Keratinocyte (primary cell): ENCODE data around the gene PLTP. TPM values are rescaled to one million over a fixed set of nuclear protein-coding genes. Genes with fewer than 3 reads are reported as not detected.

Source experiments
- DNase-seq: peaks from one replicate; pipeline ENCODE4 v3.0.0-alpha.2; 2011; ENCODE audit warnings: low read depth, missing footprints, low spot score
- FAIRE-seq: peaks from 2 replicates; lab custom pipeline; 2011; peaks lifted over from hg19 to GRCh38; lab: Jason Lieb, UNC
- H2AFZ ChIP-seq: 2 replicates; pipeline ENCODE4 v1.6.0; 2012; ENCODE audit warnings: low read length, control low read depth, inconsistent platforms; ENCODE audit not compliant: control insufficient read depth
- H3K27ac ChIP-seq: 2 replicates; pipeline ENCODE4 v1.5.1; 2011; ENCODE audit warnings: low read length; ENCODE audit not compliant: control insufficient read depth, insufficient read depth
- H3K27me3 ChIP-seq: 3 replicates; pipeline ENCODE4 v1.6.0; 2011; ENCODE audit warnings: low read length; ENCODE audit not compliant: control insufficient read depth, insufficient read depth; ENCODE audit errors: extremely low read depth
- H3K36me3 ChIP-seq, 2 experiments: 2 replicates in 1 of 2; 3 replicates in 1 of 2; pipeline ENCODE4 v1.5.1; 2011; ENCODE audit warnings: low read length in 2 of 2, mild to moderate bottlenecking in 1 of 2; ENCODE audit not compliant: control insufficient read depth in 2 of 2, insufficient read depth in 2 of 2; ENCODE audit errors: extremely low read depth in 1 of 2
- H3K4me1 ChIP-seq: 3 replicates; pipeline ENCODE4 v1.5.1; 2011; ENCODE audit warnings: low read length; ENCODE audit not compliant: control insufficient read depth, insufficient read depth; ENCODE audit errors: extremely low read depth
- H3K4me2 ChIP-seq: 3 replicates; pipeline ENCODE4 v1.6.0; 2011; ENCODE audit warnings: low read depth, low read length; ENCODE audit not compliant: control insufficient read depth, insufficient read depth; ENCODE audit errors: extremely low read depth
- H3K4me3 ChIP-seq, 3 experiments: fragments of 200-600 bp in 1 of 3; sonication (generic) in 1 of 3; 2 replicates in 2 of 3; 3 replicates in 1 of 3; pipeline ENCODE4 v1.5.1; 2011 to 2016; ENCODE audit warnings: low read length in 3 of 3, mild to moderate bottlenecking in 3 of 3, control low read depth in 2 of 3, inconsistent platforms in 1 of 3, low read depth in 1 of 3, mixed read lengths in 1 of 3, mixed run types in 1 of 3, moderate library complexity in 1 of 3; ENCODE audit not compliant: control insufficient read depth in 2 of 3, insufficient read depth in 2 of 3; ENCODE audit errors: extremely low read depth in 1 of 3
- H3K79me2 ChIP-seq: 2 replicates; pipeline ENCODE4 v1.6.0; 2012; ENCODE audit warnings: low read length; ENCODE audit not compliant: control insufficient read depth, insufficient read depth
- H3K9ac ChIP-seq: 3 replicates; pipeline ENCODE4 v1.6.0; 2011; ENCODE audit warnings: low read length; ENCODE audit not compliant: control insufficient read depth, insufficient read depth; ENCODE audit errors: extremely low read depth
- H3K9me1 ChIP-seq: 3 replicates; pipeline ENCODE4 v1.6.0; 2011; ENCODE audit warnings: low read length; ENCODE audit not compliant: control insufficient read depth, insufficient read depth; ENCODE audit errors: extremely low read depth
- H3K9me3 ChIP-seq: 2 replicates; pipeline ENCODE4 v1.5.1; 2012; ENCODE audit warnings: low read depth, low read length; ENCODE audit not compliant: control insufficient read depth
- H4K20me1 ChIP-seq: 3 replicates; pipeline ENCODE4 v1.6.0; 2011; ENCODE audit warnings: low read length; ENCODE audit not compliant: control insufficient read depth, insufficient read depth; ENCODE audit errors: extremely low read depth
- CTCF ChIP-seq, 3 experiments: IDR thresholded peaks in 1 of 3; conservative IDR thresholded peaks in 1 of 3; optimal IDR thresholded peaks in 1 of 3; 2 replicates in 2 of 3; 3 replicates in 1 of 3; pipeline versions ENCODE3 to v1.5.1; 2011; ENCODE audit warnings: low read length in 3 of 3, mild to moderate bottlenecking in 3 of 3, moderate library complexity in 2 of 3, control low read depth in 1 of 3, inconsistent platforms in 1 of 3; ENCODE audit not compliant: insufficient read depth in 2 of 3; ENCODE audit errors: extremely low read depth in 1 of 3
- EZH2 ChIP-seq: IDR thresholded peaks from one replicate; pipeline ENCODE4 v1.6.1; 2012; ENCODE audit warnings: inconsistent platforms, mild to moderate bottlenecking, low read length, moderate library complexity
- dilution Hi-C: fragments of 300-500 bp; cut with MboI; formaldehyde crosslinking; loops from one replicate; pipeline ENCODE4 v1.7.0; 2020; ENCODE audit warnings: low sequenced_read_pairs; ENCODE audit not compliant: extremely low pct_ligation_motif_present
- polyA plus RNA-seq, 5 experiments: library from polyadenylated mRNA; depleted of rRNA in 3 of 5; stranded (reverse) in 3 of 5; stranded (forward) in 1 of 5; unstranded in 1 of 5; fragments of >200 nt; gene quantifications; 1 replicate in 1 of 5; 2 replicates in 3 of 5; 3 replicates in 1 of 5; pipeline versions ENCODE4 v1.2.1 to v1.2.3, GENCODE V29; 2011 to 2012; ENCODE audit warnings: missing spikeins in 2 of 5, low read depth in 1 of 5, low replicate concordance in 1 of 5

The PLTP gene
- polyA plus RNA-seq, 1 donor (not counting 4 experiments of a cell fraction or from before 2014, with no cell fraction given): 26.3 TPM

- dilution Hi-C loops: no loop called here
- H3K9ac ChIP-seq: no peak overlapping the region
- peaks cover 7% of the 10 kb centered on the region for H3K79me2 ChIP-seq
- no peak overlapping the region for H2AFZ ChIP-seq
- H3K9me3 ChIP-seq: no peaks in the 10 kb centered on the region
- H3K4me2 ChIP-seq: no peak overlapping the region
- peaks cover 2% of the 10 kb centered on the region for H3K9me1 ChIP-seq
- H3K36me3 ChIP-seq: no peaks in the 10 kb centered on the region
- H3K27me3 ChIP-seq: no peaks in the 10 kb centered on the region
- H3K4me3 ChIP-seq: no peak overlapping the region
- H4K20me1 ChIP-seq: no peaks in the 10 kb centered on the region
- FAIRE-seq (no peak), DNase-seq (no peak)
- H3K27ac ChIP-seq: no peak overlapping the region
- H3K4me1 ChIP-seq: peaks cover 11% of the 10 kb centered on the region
- TF ChIP-seq EZH2: no peak
- TF ChIP-seq CTCF (optimal IDR thresholded peaks at IDR 0.05 in 1 of 3, IDR thresholded peaks at IDR 0.05 in 1 of 3, conservative IDR thresholded peaks at IDR 0.05 in 1 of 3; ENCODE audit: extremely low read depth in 1 of 3, insufficient read depth in 2 of 3, low read length in 3 of 3): no peak
Observed at GRCh38 chr20:45861221-45862075, 50.5 kb downstream of the PLTP start.

GRCh38 chr20:45860560-45861220, 51.3 kb downstream of the PLTP start:
- H3K9ac ChIP-seq: no peak overlapping the region
- no peak for TF ChIP-seq EZH2
- TF ChIP-seq CTCF (optimal IDR thresholded peaks at IDR 0.05 in 1 of 3, IDR thresholded peaks at IDR 0.05 in 1 of 3, conservative IDR thresholded peaks at IDR 0.05 in 1 of 3; ENCODE audit: extremely low read depth in 1 of 3, insufficient read depth in 2 of 3, low read length in 3 of 3): no peak
- dilution Hi-C loops: no loop called here
- H3K9me3 ChIP-seq: no peaks in the 10 kb centered on the region
- FAIRE-seq (no peak), DNase-seq (no peak)
- H3K4me1 ChIP-seq: peaks cover 17% of the 10 kb centered on the region
- H3K9me1 ChIP-seq: peaks cover 2% of the 10 kb centered on the region
- no peak overlapping the region for H2AFZ ChIP-seq
- no peaks in the 10 kb centered on the region for H4K20me1 ChIP-seq
- no peak overlapping the region for H3K4me2 ChIP-seq
- H3K4me3 ChIP-seq: no peak overlapping the region
- H3K79me2 ChIP-seq: peaks cover 14% of the 10 kb centered on the region
- no peaks in the 10 kb centered on the region for H3K36me3 ChIP-seq
- H3K27me3 ChIP-seq: no peaks in the 10 kb centered on the region
- no peak overlapping the region for H3K27ac ChIP-seq
